Measurements from ENCODE around the gene PRKAG2.
A peak's percentile ranks its signal among the peaks of the same experiment; 100 is the strongest.
"Not testable (repeated sequence)": the region's sequence is repeated elsewhere in the genome, so short reads cannot be mapped to it uniquely, and the experiment has no call there.

PRKAG2 gene

DNA sequence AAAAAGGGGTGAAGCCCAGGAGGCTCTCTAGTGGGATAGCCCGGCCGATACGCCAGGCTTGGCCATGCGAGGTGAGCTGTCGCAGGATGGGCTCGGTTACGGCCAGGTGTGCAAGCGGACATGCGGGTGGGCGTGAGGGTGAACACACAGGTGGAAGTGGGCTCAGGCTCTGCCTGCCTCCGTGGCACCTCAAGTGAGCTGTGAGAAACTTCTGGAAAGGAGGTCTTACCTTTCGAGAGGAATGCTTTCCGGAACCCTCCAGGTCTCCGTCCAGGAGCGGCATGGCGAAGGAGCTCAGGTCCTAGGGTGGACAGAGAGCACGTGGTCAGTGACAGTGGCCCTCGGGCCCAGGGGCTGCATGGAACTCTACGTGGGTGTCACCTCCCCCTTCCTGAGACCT is 90.7 kb downstream of the PRKAG2 start:
- TF ChIP-seq, protein P1, sequence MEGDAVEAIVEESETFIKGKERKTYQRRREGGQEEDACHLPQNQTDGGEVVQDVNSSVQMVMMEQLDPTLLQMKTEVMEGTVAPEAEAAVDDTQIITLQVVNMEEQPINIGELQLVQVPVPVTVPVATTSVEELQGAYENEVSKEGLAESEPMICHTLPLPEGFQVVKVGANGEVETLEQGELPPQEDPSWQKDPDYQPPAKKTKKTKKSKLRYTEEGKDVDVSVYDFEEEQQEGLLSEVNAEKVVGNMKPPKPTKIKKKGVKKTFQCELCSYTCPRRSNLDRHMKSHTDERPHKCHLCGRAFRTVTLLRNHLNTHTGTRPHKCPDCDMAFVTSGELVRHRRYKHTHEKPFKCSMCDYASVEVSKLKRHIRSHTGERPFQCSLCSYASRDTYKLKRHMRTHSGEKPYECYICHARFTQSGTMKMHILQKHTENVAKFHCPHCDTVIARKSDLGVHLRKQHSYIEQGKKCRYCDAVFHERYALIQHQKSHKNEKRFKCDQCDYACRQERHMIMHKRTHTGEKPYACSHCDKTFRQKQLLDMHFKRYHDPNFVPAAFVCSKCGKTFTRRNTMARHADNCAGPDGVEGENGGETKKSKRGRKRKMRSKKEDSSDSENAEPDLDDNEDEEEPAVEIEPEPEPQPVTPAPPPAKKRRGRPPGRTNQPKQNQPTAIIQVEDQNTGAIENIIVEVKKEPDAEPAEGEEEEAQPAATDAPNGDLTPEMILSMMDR (IDR thresholded peaks at IDR 0.05; ENCODE audit: low read depth, low read length) = no peak

DNA sequence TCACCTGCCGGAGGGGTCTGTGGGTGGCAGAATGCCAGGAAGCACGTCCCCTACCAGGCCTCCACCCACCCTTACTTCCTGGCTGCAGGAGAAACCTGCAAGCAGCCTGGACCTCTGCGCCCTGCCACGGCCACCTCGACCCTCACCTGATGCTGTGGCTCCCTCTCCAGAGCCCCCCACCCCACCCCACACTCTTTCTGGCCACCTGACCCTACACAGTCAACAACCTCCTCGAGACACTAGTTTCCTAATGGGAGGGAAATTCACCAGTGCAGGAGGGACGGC is 91.3 kb downstream of the PRKAG2 start:
- H3K4me3 ChIP-seq (ENCODE audit: low read depth, low read length) = no peak overlapping the region
- TF ChIP-seq, protein P1 (IDR thresholded peaks at IDR 0.05; ENCODE audit: low read depth, low read length) = no peak

More for the DNA sequence above, 90.7 kb downstream of the PRKAG2 start:
- no peak overlapping the region for H3K4me3 ChIP-seq (ENCODE audit: low read depth, low read length)

DNA sequence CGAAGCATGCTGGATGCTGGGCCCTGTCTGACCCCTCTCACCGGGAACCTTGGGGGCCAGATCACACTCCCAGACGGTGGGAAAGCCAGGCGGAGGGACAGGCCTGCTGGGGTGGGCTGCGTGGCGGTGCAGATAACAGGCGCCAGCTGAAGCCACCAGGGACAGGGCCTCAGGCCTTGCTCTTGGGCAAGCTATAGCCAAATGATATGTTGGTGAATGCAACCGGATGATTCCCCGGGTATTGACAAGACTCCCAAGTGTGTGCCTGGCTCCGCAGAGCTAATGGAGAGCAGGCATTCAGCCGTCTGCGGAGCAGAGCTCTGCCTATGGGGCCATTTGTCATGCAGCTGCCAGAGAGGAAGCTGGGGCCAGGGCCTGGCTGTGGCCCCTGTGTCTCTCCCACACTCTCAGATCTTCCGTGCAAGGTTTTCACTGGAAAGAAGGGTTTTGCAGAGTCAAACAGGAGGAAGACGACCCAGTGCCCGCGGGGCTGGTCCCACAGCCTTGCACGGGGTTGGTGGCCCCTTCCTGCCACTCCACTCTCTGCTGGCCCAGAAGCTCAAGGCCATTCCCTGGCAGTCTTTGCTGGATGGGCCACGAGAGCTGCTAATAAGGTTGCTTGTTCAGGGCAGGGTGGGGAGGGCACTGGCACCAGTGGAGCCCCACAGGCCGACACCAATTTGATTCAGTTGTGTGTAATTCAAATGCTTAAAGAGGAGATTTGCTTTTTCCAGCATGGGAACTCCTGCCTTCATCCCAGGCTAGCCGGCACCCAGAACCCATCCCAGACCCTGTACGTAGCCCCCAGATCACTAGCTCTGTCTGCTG is 91.8 kb downstream of the PRKAG2 start:
- no peak overlapping the region for H3K4me3 ChIP-seq (ENCODE audit: low read depth, low read length)
- TF ChIP-seq, protein P1 (IDR thresholded peaks at IDR 0.05; ENCODE audit: low read depth, low read length) = no peak

DNA sequence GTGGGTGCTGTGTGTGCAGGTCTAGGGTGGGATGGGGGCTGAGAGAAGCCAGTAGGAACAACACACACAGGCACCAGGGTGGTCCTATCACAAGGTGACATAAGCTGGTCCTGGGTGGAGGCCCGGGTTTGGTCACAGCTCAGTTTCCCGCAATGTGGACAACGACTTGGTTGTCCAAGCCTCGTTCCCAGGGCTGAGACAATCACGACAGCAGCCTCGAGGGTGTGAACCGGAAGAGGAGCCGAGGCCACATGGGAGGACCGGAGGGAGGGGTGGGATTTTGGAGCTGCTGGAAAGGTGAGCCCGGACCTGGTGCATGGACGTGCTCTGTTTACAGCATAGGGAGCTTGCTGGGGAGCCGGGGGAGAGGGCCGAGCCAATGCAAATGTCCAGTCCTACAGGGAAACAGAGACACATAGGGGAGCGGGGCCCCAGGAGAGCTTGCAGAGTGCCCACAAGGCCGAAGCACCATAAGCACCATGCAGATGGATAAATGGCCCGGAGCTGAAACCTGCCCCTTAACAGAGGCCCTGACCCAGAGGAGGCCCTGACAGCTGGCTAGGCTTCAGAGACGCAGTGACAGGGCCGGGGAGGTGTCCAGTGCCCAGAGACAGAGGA is 92.8 kb downstream of the PRKAG2 start:
- TF ChIP-seq, protein P1 (IDR thresholded peaks at IDR 0.05; ENCODE audit: low read depth, low read length) = no peak
- H3K4me3 ChIP-seq (ENCODE audit: low read depth, low read length) = no peak overlapping the region

DNA sequence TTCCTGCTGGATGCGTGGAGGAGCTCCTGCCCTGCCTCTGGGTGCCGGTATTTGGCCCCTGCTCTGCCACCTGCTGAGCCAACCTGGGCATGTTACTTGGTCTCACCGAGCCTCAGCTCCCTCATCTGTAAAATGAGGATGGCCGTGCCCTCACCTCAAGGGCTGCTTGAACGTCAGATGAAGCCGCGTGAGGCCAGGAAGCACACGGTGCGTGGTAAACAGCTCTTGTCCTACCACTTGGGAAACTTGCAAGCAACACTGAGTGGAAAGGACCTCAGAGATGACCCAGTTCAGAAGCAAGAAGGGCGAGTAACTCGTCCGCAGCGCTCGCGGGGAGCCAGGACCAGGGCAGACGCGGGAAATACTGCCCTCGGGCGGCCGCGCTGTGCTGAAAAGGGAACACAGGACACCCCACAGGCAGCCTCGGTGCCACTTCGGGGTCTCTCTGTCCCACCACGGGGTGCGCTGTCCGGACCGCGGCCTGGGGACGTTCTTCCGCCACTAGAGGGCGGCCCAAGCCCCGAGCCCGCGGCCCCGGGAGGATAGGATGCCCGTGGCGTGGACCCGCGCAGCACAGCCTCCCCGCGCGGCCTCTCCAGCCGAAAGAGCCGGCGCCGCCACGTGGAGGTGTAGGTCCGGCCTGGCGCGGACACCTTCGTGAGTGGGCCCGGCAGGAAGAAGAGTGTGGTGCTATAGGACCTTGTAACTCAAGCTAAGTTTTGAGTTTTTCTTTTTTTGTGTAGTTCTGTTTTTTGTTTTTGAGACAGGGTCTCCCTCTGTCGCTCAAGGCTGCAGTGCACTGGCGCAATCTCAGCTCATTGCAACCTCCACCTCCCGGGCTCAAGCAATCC is 94.1 kb downstream of the PRKAG2 start:
- TF ChIP-seq, protein P1 (IDR thresholded peaks at IDR 0.05; ENCODE audit: low read depth, low read length) = peak; percentile 91
- peak overlapping the region; percentile 22; the same call in 1 of the 2 replicates for H3K4me3 ChIP-seq (ENCODE audit: low read depth, low read length)

DNA sequence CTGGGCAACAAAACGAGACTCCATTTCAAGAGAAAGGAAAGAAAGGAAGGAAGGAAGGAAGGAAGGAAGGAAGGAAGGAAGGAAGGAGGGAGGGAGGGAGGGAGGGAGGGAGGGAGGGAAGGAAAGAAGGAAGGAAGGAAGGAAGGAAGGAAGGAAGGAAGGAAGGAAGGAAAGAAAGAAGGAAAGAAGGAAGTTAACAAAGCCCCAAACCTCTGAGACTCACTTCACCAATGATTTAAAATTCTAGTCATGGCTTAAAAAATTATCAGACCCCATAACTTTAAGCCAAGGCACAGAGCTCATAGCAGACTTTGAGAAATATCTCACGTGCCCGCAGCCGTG is 94.7 kb downstream of the PRKAG2 start:
- H3K4me3 ChIP-seq (ENCODE audit: low read depth, low read length) = not testable (repeated sequence)

DNA sequence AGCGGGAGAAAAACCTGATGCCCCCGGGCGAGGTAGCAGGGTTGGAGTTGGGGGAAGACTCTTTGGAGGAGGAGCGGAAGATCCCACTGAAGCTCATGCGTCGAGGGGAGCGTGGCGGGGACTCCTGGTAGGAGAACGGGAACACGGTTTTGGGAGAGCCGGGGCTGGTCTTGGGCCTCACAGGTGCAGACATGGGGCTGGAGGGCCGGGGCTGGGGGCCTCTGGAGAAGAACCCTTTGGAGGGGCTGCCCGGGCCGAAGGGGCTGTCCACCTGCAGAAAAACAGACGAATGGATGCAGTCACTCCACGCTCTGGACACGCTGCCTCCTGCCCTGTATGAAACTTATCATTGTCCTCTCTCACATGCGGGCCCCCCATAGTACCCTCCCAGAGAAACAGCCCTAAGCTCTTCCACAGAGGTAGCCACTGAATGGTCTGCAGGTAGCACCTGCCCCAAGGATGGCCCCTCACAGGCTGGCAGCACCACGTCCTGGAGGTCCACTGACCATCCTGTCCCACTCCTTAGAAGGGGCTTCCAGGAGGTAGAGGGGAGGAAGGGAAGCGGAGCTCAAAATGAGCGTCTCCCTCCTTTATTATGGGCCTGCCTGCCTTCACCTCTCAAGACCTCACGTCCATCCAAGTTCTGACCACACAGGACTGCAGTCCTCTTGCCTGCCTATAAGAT is 95.6 kb downstream of the PRKAG2 start:
- no peak overlapping the region for H3K4me3 ChIP-seq (ENCODE audit: low read depth, low read length)
- TF ChIP-seq, protein P1 (IDR thresholded peaks at IDR 0.05; ENCODE audit: low read depth, low read length) = no peak

Measured in WI38 (cell line).